ENCODE measurements around the gene PLXNB2. TPM values are rescaled to one million over a fixed set of nuclear protein-coding genes. Genes with fewer than 3 reads are reported as not detected.

PLXNB2 gene
- total RNA-seq, 4 donors from 2014 or later: 105 to 199 (median 155) TPM

DNA sequence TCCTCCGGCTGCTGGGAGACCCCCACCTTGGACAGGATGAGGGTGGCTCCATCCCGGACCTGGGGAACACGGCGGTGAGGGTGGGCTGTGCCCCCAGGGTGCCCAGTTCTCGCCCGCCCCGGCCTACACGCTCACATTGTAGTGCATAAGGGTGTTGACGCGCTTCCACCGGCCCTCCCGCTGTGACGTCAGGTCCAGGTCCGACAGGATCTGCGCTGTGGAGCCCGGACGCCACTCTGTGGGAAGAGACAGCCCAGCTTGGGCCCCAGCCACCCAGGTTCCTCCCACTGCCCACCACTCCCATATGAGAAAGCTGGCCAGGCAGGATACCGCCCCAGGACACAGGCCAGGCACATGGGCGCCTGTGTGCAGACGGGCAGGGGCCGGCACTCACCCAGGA lies 29.0 kb downstream of the PLXNB2 start:
- WGBS, 2 donors: 95 to 97% methylated on average over 10 to 20 of the region's 21 CpGs
- intact Hi-C loops (cut with DNase I; ENCODE audit: low total_unique reads): loop anchor here (10.0 kb wide), 1 partner anchor 46 kb away; the partner anchor contains the start of gene DENND6B

DNA sequence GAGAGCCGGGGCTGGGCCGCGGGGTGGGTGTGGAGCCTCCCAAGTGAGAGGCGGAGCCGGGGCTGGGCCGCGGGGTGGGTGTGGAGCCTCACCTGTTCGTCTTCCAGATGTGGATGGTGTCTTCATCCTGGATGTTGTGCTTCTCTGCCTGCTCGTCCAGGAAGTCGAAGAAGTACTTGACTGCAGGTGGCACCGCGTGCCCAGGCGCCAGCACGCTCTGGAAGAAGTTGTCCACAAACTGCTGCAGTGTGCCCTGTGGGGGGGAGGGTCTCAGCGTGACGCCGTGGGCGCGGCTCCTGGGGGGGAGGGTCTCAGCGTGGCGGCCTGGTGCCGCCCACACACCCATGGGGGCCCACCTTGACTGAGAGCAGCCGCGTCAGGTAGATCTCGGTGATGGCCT lies 29.7 kb downstream of the PLXNB2 start:
- 76 to 77% methylated on average over 22 to 25 of the region's 25 CpGs for WGBS, 2 donors
- intact Hi-C loops (cut with DNase I; ENCODE audit: low total_unique reads): loop anchor here (10.0 kb wide), 1 partner anchor 47 kb away; the partner anchor contains the start of gene DENND6B
- no peak for DNase-seq (ENCODE audit: low spot score in 2 of 2)
- TF ChIP-seq POLR2A (IDR thresholded peaks at IDR 0.05): no peak
- TF ChIP-seq, protein P1, sequence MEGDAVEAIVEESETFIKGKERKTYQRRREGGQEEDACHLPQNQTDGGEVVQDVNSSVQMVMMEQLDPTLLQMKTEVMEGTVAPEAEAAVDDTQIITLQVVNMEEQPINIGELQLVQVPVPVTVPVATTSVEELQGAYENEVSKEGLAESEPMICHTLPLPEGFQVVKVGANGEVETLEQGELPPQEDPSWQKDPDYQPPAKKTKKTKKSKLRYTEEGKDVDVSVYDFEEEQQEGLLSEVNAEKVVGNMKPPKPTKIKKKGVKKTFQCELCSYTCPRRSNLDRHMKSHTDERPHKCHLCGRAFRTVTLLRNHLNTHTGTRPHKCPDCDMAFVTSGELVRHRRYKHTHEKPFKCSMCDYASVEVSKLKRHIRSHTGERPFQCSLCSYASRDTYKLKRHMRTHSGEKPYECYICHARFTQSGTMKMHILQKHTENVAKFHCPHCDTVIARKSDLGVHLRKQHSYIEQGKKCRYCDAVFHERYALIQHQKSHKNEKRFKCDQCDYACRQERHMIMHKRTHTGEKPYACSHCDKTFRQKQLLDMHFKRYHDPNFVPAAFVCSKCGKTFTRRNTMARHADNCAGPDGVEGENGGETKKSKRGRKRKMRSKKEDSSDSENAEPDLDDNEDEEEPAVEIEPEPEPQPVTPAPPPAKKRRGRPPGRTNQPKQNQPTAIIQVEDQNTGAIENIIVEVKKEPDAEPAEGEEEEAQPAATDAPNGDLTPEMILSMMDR (IDR thresholded peaks at IDR 0.05): no peak
- H3K4me3 ChIP-seq (ENCODE audit: low read depth, poor library complexity, severe bottlenecking): no peak overlapping the region

More for the DNA sequence above, 29.0 kb downstream of the PLXNB2 start:
- TF ChIP-seq POLR2A (IDR thresholded peaks at IDR 0.05): no peak
- TF ChIP-seq, protein P1 (IDR thresholded peaks at IDR 0.05): no peak
- DNase-seq (ENCODE audit: low spot score in 2 of 2): no peak
- H3K4me3 ChIP-seq (ENCODE audit: low read depth, poor library complexity, severe bottlenecking): no peak overlapping the region

DNA sequence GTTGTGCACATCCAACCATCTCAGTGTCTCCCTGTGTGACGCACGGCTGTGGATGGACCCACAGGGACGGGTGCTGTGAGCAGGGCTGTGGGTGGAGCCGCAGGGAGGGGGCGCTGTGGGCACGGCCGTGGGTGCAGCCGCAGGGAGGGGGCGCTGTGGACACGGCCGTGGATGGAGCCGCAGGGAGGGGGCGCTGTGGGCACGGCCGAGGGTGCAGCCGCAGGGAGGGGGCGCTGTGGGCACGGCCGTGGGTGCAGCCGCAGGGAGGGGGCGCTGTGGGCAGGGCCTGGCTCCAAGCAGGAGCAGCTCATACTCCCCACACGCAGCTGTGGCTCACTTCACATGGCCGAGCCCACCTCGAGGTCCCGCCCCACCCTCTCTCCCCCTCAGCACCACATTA lies 31.3 kb downstream of the PLXNB2 start:
- 51 to 54% methylated on average over 25 of the region's 25 CpGs for WGBS, 2 donors
- no peak for DNase-seq (ENCODE audit: low spot score in 2 of 2)
- intact Hi-C loops (cut with DNase I; ENCODE audit: low total_unique reads): loop anchor here (10.0 kb wide), 1 partner anchor 49 kb away; the partner anchor contains the start of gene DENND6B
- H3K4me3 ChIP-seq (ENCODE audit: low read depth, poor library complexity, severe bottlenecking): no peak overlapping the region
- TF ChIP-seq POLR2A (IDR thresholded peaks at IDR 0.05): no peak
- TF ChIP-seq, protein P1 (IDR thresholded peaks at IDR 0.05): no peak

DNA sequence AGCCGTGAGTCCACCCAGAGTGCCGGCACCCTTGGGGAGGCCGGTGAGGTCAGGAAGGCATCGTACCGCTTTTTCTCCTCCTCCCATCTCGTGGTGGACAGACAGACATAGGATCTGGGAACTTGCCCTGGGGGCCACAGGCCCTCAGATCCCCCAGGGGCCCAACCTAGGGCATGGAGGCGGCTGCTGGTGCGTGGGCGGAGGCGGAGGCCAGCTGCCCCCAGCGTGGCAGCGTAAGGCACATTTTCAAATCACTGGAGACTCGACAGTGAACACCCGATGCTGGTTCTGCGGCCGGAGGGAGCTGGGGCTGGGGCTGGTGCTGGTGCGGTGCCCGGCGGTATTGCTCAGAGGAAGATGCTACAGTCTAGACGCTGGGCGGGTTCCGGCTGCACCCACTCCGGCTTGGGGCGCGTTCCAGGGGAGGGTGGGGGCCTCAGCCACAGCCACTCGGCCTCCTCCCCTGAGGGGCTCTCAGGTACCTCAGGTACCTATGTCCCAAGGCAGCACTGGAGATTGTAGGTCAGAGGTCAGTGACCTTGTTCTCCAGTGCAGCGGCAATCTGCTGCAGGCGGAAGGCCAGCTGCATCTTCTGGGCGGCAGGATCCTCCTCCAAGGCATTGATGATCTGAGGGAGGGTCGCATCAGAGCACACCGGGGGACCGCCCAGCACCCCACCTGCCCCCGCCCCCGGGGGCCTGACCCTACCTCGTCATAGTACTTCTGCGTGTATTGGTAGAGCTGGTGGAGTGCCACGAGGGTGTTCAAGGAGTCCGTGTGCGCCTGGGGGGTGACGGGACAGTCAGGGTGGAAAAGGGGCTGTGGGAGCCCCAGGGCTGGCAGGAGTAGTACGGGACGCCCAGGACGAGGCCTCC lies 32.0 kb downstream of the PLXNB2 start:
- 74 to 78% methylated on average over 34 to 37 of the region's 43 CpGs for WGBS, 2 donors
- intact Hi-C loops (cut with DNase I; ENCODE audit: low total_unique reads): loop anchor here (10.0 kb wide), 1 partner anchor 49 kb away; the partner anchor contains the start of gene DENND6B
- DNase-seq (ENCODE audit: low spot score in 2 of 2): no peak
- no peak for TF ChIP-seq POLR2A (IDR thresholded peaks at IDR 0.05)
- TF ChIP-seq, protein P1 (IDR thresholded peaks at IDR 0.05): no peak
- H3K4me3 ChIP-seq (ENCODE audit: low read depth, poor library complexity, severe bottlenecking): no peak overlapping the region

DNA sequence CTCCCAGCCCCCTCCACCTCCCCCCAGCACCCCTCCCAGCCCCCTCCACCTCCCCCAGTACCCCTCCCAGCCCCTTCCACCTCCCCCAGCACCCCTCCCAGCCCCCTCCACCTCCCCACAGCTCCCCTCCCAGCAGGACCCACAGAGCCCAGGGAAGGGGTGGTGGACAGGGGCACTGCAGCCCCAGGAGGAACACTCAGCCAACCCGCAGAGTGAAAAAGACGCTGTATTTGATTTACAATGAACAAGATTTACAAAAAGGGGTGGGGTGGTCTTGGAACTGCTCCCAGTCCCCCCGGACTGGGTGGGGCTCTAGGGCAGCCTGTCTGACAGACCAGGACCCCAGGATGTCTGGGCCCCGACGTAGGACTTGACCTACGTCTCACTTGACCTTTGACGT lies 32.7 kb downstream of the PLXNB2 start:
- no peak for DNase-seq (ENCODE audit: low spot score in 2 of 2)
- no peak overlapping the region for H3K4me3 ChIP-seq (ENCODE audit: low read depth, poor library complexity, severe bottlenecking)
- intact Hi-C loops (cut with DNase I; ENCODE audit: low total_unique reads): loop anchor here (10.0 kb wide), 1 partner anchor 50 kb away; the partner anchor contains the start of gene DENND6B
- TF ChIP-seq, protein P1 (IDR thresholded peaks at IDR 0.05): no peak
- no peak for TF ChIP-seq POLR2A (IDR thresholded peaks at IDR 0.05)
- 41 to 79% methylated on average over 3 to 7 of the region's 7 CpGs for WGBS, 2 donors

Measured in lower leg skin (tissue), 4 donors.